ENCODE data around the gene SNAPC4. TPM values are rescaled to one million over a fixed set of nuclear protein-coding genes. Genes with fewer than 3 reads are reported as not detected.

SNAPC4 gene
- total and polyA plus RNA-seq, 9 of the 15 experiments (the other 6 are each of a cell fraction or from before 2014, with no cell fraction given): 0.21 to 21.8 (median 8.8) TPM

GRCh38 chr9:136439481-136440408, 39.8 kb upstream of the SNAPC4 start, which contains the start of gene INPP5E (continued):
- no peak for TF ChIP-seq GABPB2 (CRISPR knock-in tag; conservative IDR thresholded peaks at IDR 0.05)
- TF ChIP-seq ZFX (CRISPR knock-in tag; IDR thresholded peaks at IDR 0.05): peak; percentile 75
- TF ChIP-seq PRMT5 (CRISPR knock-in tag; IDR thresholded peaks at IDR 0.05): no peak
- no peak for TF ChIP-seq BDP1 (IDR thresholded peaks at IDR 0.05; ENCODE audit: insufficient read depth, insufficient read length)
- TF ChIP-seq ZNF280B (CRISPR knock-in tag; IDR thresholded peaks at IDR 0.05): no peak
- no peak for TF ChIP-seq ZFP91 (CRISPR knock-in tag; IDR thresholded peaks at IDR 0.05)
- TF ChIP-seq ZBTB11 (CRISPR knock-in tag; IDR thresholded peaks at IDR 0.05): no peak
- no peak for TF ChIP-seq ZNF445 (CRISPR knock-in tag; IDR thresholded peaks at IDR 0.05; ENCODE audit: low read depth)
- no peak for TF ChIP-seq PML (IDR thresholded peaks at IDR 0.05; ENCODE audit: low read length)
- no peak for TF ChIP-seq CSDE1 (IDR thresholded peaks at IDR 0.05)
- TF ChIP-seq, protein P1, sequence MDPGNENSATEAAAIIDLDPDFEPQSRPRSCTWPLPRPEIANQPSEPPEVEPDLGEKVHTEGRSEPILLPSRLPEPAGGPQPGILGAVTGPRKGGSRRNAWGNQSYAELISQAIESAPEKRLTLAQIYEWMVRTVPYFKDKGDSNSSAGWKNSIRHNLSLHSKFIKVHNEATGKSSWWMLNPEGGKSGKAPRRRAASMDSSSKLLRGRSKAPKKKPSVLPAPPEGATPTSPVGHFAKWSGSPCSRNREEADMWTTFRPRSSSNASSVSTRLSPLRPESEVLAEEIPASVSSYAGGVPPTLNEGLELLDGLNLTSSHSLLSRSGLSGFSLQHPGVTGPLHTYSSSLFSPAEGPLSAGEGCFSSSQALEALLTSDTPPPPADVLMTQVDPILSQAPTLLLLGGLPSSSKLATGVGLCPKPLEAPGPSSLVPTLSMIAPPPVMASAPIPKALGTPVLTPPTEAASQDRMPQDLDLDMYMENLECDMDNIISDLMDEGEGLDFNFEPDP (CRISPR knock-in tag; IDR thresholded peaks at IDR 0.05): no peak
- no peak for TF ChIP-seq MECOM (CRISPR knock-in tag; IDR thresholded peaks at IDR 0.05)
- no peak for TF ChIP-seq KLF6 (CRISPR knock-in tag; IDR thresholded peaks at IDR 0.05; ENCODE audit: borderline replicate concordance)
- TF ChIP-seq KDM2B (CRISPR knock-in tag; IDR thresholded peaks at IDR 0.05): no peak; the same call in 1 of the 2 replicates
- no peak for TF ChIP-seq KAT7 (CRISPR knock-in tag; IDR thresholded peaks at IDR 0.05; ENCODE audit: borderline replicate concordance)
- TF ChIP-seq NCOA1 (IDR thresholded peaks at IDR 0.05; ENCODE audit: low read depth): no peak
- TF ChIP-seq PHB2 (IDR thresholded peaks at IDR 0.05; ENCODE audit: low read depth): no peak
- peak; percentile 44; the same call in 1 of the 2 replicates for TF ChIP-seq POLR2AphosphoS5 (IDR thresholded peaks at IDR 0.05; ENCODE audit: control insufficient read depth, insufficient read depth, low read depth, low read length)
